Duodenal mucosa (tissue), 2 donors: Measurements from ENCODE around the gene PCDH12.
A peak's percentile ranks its signal among the peaks of the same experiment; 100 is the strongest.

Source experiments
- H3K27ac ChIP-seq: one replicate; pipeline ENCODE4 v1.7.0; 2013; ENCODE audit warnings: low read depth, low read length
- H3K27me3 ChIP-seq, 2 donors: one replicate each; pipeline ENCODE4 v1.7.0; 2013; ENCODE audit warnings: low read length in 2 of 2, control low read depth in 1 of 2; ENCODE audit not compliant: insufficient read depth in 2 of 2, control insufficient read depth in 1 of 2
- H3K36me3 ChIP-seq, 2 donors: one replicate each; pipeline ENCODE4 v1.7.0; 2013; ENCODE audit warnings: low read length in 2 of 2, control low read depth in 1 of 2; ENCODE audit not compliant: insufficient read depth in 2 of 2, control insufficient read depth in 1 of 2
- H3K4me1 ChIP-seq, 2 donors: one replicate each; pipeline ENCODE4 v1.7.0; 2013; ENCODE audit warnings: low read length in 2 of 2, control low read depth in 1 of 2; ENCODE audit not compliant: insufficient read depth in 2 of 2, control insufficient read depth in 1 of 2
- H3K4me3 ChIP-seq, 2 donors: one replicate each; pipeline ENCODE4 v1.7.0; 2013; ENCODE audit warnings: low read length in 2 of 2, low read depth in 1 of 2
- H3K9ac ChIP-seq, 2 donors: one replicate each; pipeline ENCODE4 v1.7.0; 2013; ENCODE audit warnings: low read length in 2 of 2, low read depth in 1 of 2
- H3K9me3 ChIP-seq, 2 donors: one replicate each; pipeline ENCODE4 v1.7.0; 2013; ENCODE audit warnings: low read length in 2 of 2, control low read depth in 1 of 2; ENCODE audit not compliant: control insufficient read depth in 1 of 2

PCDH12 gene

GRCh38 chr5:141913560-141914198 lies 44.3 kb downstream of the PCDH12 start:
- Histone ChIP-seq H3K4me3 (peak overlapping the region; percentile 55 to 56), H3K27ac (no peak overlapping the region), H3K36me3 (no peaks in the 10 kb centered on the region), H3K27me3 (peaks cover 3 to 11% of the 10 kb centered on the region in 2 donors), H3K9me3 (no peaks in the 10 kb centered on the region), H3K9ac (peak overlapping the region; percentile 26 to 27), H3K4me1 (peaks cover 4 to 10% of the 10 kb centered on the region in 2 donors)

GRCh38 chr5:141910271-141910673 lies 47.7 kb downstream of the PCDH12 start:
- Histone ChIP-seq H3K27me3 (peaks cover 3 to 11% of the 10 kb centered on the region in 2 donors), H3K36me3 (no peaks in the 10 kb centered on the region), H3K27ac (no peak overlapping the region), H3K4me3 (no peak overlapping the region), H3K9me3 (no peaks in the 10 kb centered on the region), H3K4me1 (peaks cover 4 to 10% of the 10 kb centered on the region in 2 donors), H3K9ac (no peak overlapping the region)

- H3K27ac ChIP-seq: no peak overlapping the region
- H3K4me3 ChIP-seq: no peak overlapping the region
- H3K36me3 ChIP-seq: no peaks in the 10 kb centered on the region
- H3K9me3 ChIP-seq: no peaks in the 10 kb centered on the region
- peaks cover 3 to 4% of the 10 kb centered on the region in 2 donors for H3K4me1 ChIP-seq
- peaks cover 3 to 11% of the 10 kb centered on the region in 2 donors for H3K27me3 ChIP-seq
- H3K9ac ChIP-seq: no peak overlapping the region
Observed at GRCh38 chr5:141909212-141909611, 48.8 kb downstream of the PCDH12 start.

- Histone ChIP-seq H3K9ac (no peak overlapping the region), H3K27ac (no peak overlapping the region), H3K4me1 (peaks cover 0 to under 1% of the 10 kb centered on the region in 2 donors), H3K36me3 (no peaks in the 10 kb centered on the region), H3K4me3 (no peak overlapping the region), H3K9me3 (no peaks in the 10 kb centered on the region), H3K27me3 (peaks cover 3 to 9% of the 10 kb centered on the region in 2 donors)
Observed at GRCh38 chr5:141908796-141909195, 49.2 kb downstream of the PCDH12 start.

GRCh38 chr5:141906972-141907371 lies 51.0 kb downstream of the PCDH12 start:
- H3K9ac ChIP-seq: no peak overlapping the region
- no peaks in the 10 kb centered on the region for H3K36me3 ChIP-seq
- H3K27me3 ChIP-seq: peaks cover 0 to 5% of the 10 kb centered on the region in 2 donors
- no peak overlapping the region for H3K4me3 ChIP-seq
- H3K4me1 ChIP-seq: no peaks in the 10 kb centered on the region
- H3K27ac ChIP-seq: no peak overlapping the region
- H3K9me3 ChIP-seq: no peaks in the 10 kb centered on the region

- no peaks in the 10 kb centered on the region for H3K9me3 ChIP-seq
- H3K9ac ChIP-seq: no peak overlapping the region
- H3K27ac ChIP-seq: no peak overlapping the region
- peaks cover 0 to 8% of the 10 kb centered on the region in 2 donors for H3K27me3 ChIP-seq
- no peaks in the 10 kb centered on the region for H3K36me3 ChIP-seq
- no peak overlapping the region for H3K4me3 ChIP-seq
- no peaks in the 10 kb centered on the region for H3K4me1 ChIP-seq
Observed at GRCh38 chr5:141906517-141906916, 51.5 kb downstream of the PCDH12 start.

GRCh38 chr5:141904551-141904950 lies 53.5 kb downstream of the PCDH12 start:
- H3K4me3 ChIP-seq: no peak overlapping the region
- no peaks in the 10 kb centered on the region for H3K9me3 ChIP-seq
- no peaks in the 10 kb centered on the region for H3K4me1 ChIP-seq
- no peak overlapping the region for H3K27ac ChIP-seq
- H3K9ac ChIP-seq: no peak overlapping the region
- H3K36me3 ChIP-seq: no peaks in the 10 kb centered on the region
- peaks cover 0 to 8% of the 10 kb centered on the region in 2 donors for H3K27me3 ChIP-seq

GRCh38 chr5:141903261-141903660 lies 54.7 kb downstream of the PCDH12 start:
- no peaks in the 10 kb centered on the region for H3K4me1 ChIP-seq
- H3K9ac ChIP-seq: no peak overlapping the region
- H3K9me3 ChIP-seq: no peaks in the 10 kb centered on the region
- no peaks in the 10 kb centered on the region for H3K36me3 ChIP-seq
- H3K27ac ChIP-seq: no peak overlapping the region
- peaks cover 0 to 8% of the 10 kb centered on the region in 2 donors for H3K27me3 ChIP-seq
- H3K4me3 ChIP-seq: no peak overlapping the region

GRCh38 chr5:141902015-141902814 lies 55.8 kb downstream of the PCDH12 start:
- Histone ChIP-seq H3K27me3 (peaks cover 0 to 8% of the 10 kb centered on the region in 2 donors), H3K9me3 (no peaks in the 10 kb centered on the region), H3K27ac (no peak overlapping the region), H3K36me3 (no peaks in the 10 kb centered on the region), H3K4me1 (no peaks in the 10 kb centered on the region), H3K9ac (no peak overlapping the region), H3K4me3 (no peak overlapping the region)

GRCh38 chr5:141898448-141899049 lies 59.5 kb downstream of the PCDH12 start:
- Histone ChIP-seq H3K36me3 (no peaks in the 10 kb centered on the region), H3K4me1 (no peaks in the 10 kb centered on the region), H3K4me3 (no peak overlapping the region), H3K9me3 (no peaks in the 10 kb centered on the region), H3K27me3 (peaks cover 0 to 8% of the 10 kb centered on the region in 2 donors), H3K9ac (no peak overlapping the region), H3K27ac (no peak overlapping the region)
